Endometrium (tissue), 2 donors: Measurements from ENCODE around the gene PFDN2.
"Not testable (repeated sequence)": the region's sequence is repeated elsewhere in the genome, so short reads cannot be mapped to it uniquely, and the experiment has no call there.

ENCODE experiments used
- FAIRE-seq: peaks from 2 replicates; lab custom pipeline; 2012; peaks lifted over from hg19 to GRCh38; lab: Jason Lieb, UNC
- donor health status: control.
- donor health status: control.

PFDN2 gene

GRCh38 chr1:161080441-161081405 is 37.1 kb downstream of the PFDN2 start:
- no peak for FAIRE-seq

GRCh38 chr1:161079436-161080110 is 38.3 kb downstream of the PFDN2 start:
- no peak for FAIRE-seq

- no peak for FAIRE-seq
Observed at GRCh38 chr1:161077426-161077825, 40.4 kb downstream of the PFDN2 start.

- FAIRE-seq: no peak
Observed at GRCh38 chr1:161076410-161076809, 41.4 kb downstream of the PFDN2 start.

GRCh38 chr1:161074676-161075368 is 43.0 kb downstream of the PFDN2 start:
- FAIRE-seq: no peak

- FAIRE-seq: no peak
Observed at GRCh38 chr1:161073474-161074121, 44.2 kb downstream of the PFDN2 start.

GRCh38 chr1:161072751-161073449 is 44.9 kb downstream of the PFDN2 start:
- FAIRE-seq: no peak

- FAIRE-seq: no peak
Observed at GRCh38 chr1:161071886-161072371, 45.9 kb downstream of the PFDN2 start.

- FAIRE-seq: no peak
Observed at GRCh38 chr1:161070761-161071160, 47.1 kb downstream of the PFDN2 start.

- no peak for FAIRE-seq
Observed at GRCh38 chr1:161069731-161070270, 48.0 kb downstream of the PFDN2 start, which contains the start of gene ARHGAP30. TSS of gene ARHGAP30 (minus strand) at chr1:161069891. CDS start at chr1:161069624, 267 bp downstream.

GRCh38 chr1:161069241-161069640 is 48.6 kb downstream of the PFDN2 start:
- no peak for FAIRE-seq

GRCh38 chr1:161068306-161069234 is 49.3 kb downstream of the PFDN2 start:
- no peak for FAIRE-seq

GRCh38 chr1:161066694-161067093 is 51.1 kb downstream of the PFDN2 start:
- FAIRE-seq: no peak

GRCh38 chr1:161065681-161066080 is 52.2 kb downstream of the PFDN2 start:
- not testable (repeated sequence) for FAIRE-seq

- FAIRE-seq: not testable (repeated sequence)
Observed at GRCh38 chr1:161063936-161064335, 53.9 kb downstream of the PFDN2 start.

GRCh38 chr1:161061419-161061818 is 56.4 kb downstream of the PFDN2 start:
- no peak for FAIRE-seq

- no peak for FAIRE-seq
Observed at GRCh38 chr1:161059293-161059692, 58.5 kb downstream of the PFDN2 start.

GRCh38 chr1:161054805-161055204 is 63.0 kb downstream of the PFDN2 start:
- no peak for FAIRE-seq

GRCh38 chr1:161054232-161054631 is 63.6 kb downstream of the PFDN2 start:
- FAIRE-seq: no peak

- no peak for FAIRE-seq
Observed at GRCh38 chr1:161052899-161053298, 64.9 kb downstream of the PFDN2 start.
